Prostate gland (tissue), 2 donors: Measurements from ENCODE around the gene AP1S1. TPM values are rescaled to one million over a fixed set of nuclear protein-coding genes. Genes with fewer than 3 reads are reported as not detected.
"Not testable (repeated sequence)": the region's sequence is repeated elsewhere in the genome, so short reads cannot be mapped to it uniquely, and the experiment has no call there.

ENCODE experiments used
- DNase-seq: peaks from one replicate; pipeline ENCODE4 v3.0.0-alpha.2; 2019; ENCODE audit warnings: low spot score
- H3K27ac ChIP-seq, 2 donors: fragments of 200-600 bp; sonication (generic); 2 replicates each; pipeline ENCODE4 v1.5.1; 2017 to 2019
- H3K27me3 ChIP-seq: fragments of 200-600 bp; sonication (generic); replicated peaks from 2 replicates; pipeline ENCODE4 v1.5.1; 2019; ENCODE audit not compliant: insufficient read depth
- H3K36me3 ChIP-seq, 2 donors: fragments of 200-600 bp; sonication (generic); 1 replicate in 1 of 2; 2 replicates in 1 of 2; pipeline versions ENCODE4 v1.5.1 to v1.8.1; 2017 to 2019
- H3K4me1 ChIP-seq: fragments of 200-600 bp; sonication (generic); replicated peaks from 2 replicates; pipeline ENCODE4 v1.5.1; 2019
- H3K4me3 ChIP-seq, 2 donors: fragments of 200-600 bp; sonication (generic); 2 replicates each; pipeline ENCODE4 v1.5.1; 2017 to 2019
- H3K9me3 ChIP-seq: fragments of 200-600 bp; sonication (generic); 2 replicates; pipeline ENCODE4 v1.5.1; 2017
- POLR2A ChIP-seq: fragments of 450-650 bp; IDR thresholded peaks from one replicate; pipeline ENCODE4 v1.6.1; 2016; ENCODE audit warnings: antibody characterized with exemption, mild to moderate bottlenecking
- POLR2AphosphoS5 ChIP-seq: sonication (generic); formaldehyde crosslinking; IDR thresholded peaks from one replicate; pipeline ENCODE4 v1.6.1; 2017; ENCODE audit warnings: antibody characterized with exemption
- WGBS: methylation state at CpG from one replicate; pipeline ENCODE4 v1.1.5; 2018; 5-methylcytosine and 5-hydroxymethylcytosine counted together
- intact Hi-C: fragments of 100-400 bp; cut with DNase I; formaldehyde crosslinking; loops from one replicate; pipeline ENCODE4 v1.14.2; 2022
- total RNA-seq, 2 donors: library from RNA; depleted of rRNA; stranded (reverse); fragments of >200 nt; gene quantifications; one replicate each; pipeline ENCODE4 v1.1.0, GENCODE V29; 2016
- TF ChIP-seq, protein P1 (sequence below), 4 experiments: fragments of 200-600 bp in 2 of 4; fragments of 450-650 bp in 2 of 4; sonication (generic) in 2 of 4; IDR thresholded peaks; 1 replicate in 3 of 4; 2 replicates in 1 of 4; pipeline ENCODE4 v1.5.1; 2016 to 2019; ENCODE audit warnings: antibody characterized with exemption in 4 of 4, mild to moderate bottlenecking in 2 of 4, moderate library complexity in 2 of 4

Gene AP1S1
- total RNA-seq, 2 donors from 2014 or later = 47.2 to 90.0 TPM

GRCh38 chr7:101108961-101109360 is 45.3 kb upstream of the AP1S1 start:
- TF ChIP-seq POLR2AphosphoS5 (no peak), POLR2A (no peak)
- TF ChIP-seq, protein P1, sequence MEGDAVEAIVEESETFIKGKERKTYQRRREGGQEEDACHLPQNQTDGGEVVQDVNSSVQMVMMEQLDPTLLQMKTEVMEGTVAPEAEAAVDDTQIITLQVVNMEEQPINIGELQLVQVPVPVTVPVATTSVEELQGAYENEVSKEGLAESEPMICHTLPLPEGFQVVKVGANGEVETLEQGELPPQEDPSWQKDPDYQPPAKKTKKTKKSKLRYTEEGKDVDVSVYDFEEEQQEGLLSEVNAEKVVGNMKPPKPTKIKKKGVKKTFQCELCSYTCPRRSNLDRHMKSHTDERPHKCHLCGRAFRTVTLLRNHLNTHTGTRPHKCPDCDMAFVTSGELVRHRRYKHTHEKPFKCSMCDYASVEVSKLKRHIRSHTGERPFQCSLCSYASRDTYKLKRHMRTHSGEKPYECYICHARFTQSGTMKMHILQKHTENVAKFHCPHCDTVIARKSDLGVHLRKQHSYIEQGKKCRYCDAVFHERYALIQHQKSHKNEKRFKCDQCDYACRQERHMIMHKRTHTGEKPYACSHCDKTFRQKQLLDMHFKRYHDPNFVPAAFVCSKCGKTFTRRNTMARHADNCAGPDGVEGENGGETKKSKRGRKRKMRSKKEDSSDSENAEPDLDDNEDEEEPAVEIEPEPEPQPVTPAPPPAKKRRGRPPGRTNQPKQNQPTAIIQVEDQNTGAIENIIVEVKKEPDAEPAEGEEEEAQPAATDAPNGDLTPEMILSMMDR (IDR thresholded peaks at IDR 0.05) = no peak
- DNase-seq = no peak
- H3K4me3 ChIP-seq = no peak overlapping the region
- intact Hi-C loops = no loop called here
- no peaks in the 10 kb centered on the region for H3K27me3 ChIP-seq
- no peaks in the 10 kb centered on the region for H3K9me3 ChIP-seq
- H3K4me1 ChIP-seq = no peaks in the 10 kb centered on the region
- H3K27ac ChIP-seq = no peak overlapping the region
- H3K36me3 ChIP-seq = no peaks in the 10 kb centered on the region
- WGBS = 36% methylated on average over 7 of the region's 7 CpGs

- H3K27ac ChIP-seq = no peak overlapping the region
- no peak for TF ChIP-seq POLR2A
- TF ChIP-seq, protein P1 (IDR thresholded peaks at IDR 0.05) = no peak
- TF ChIP-seq POLR2AphosphoS5 = no peak
- no peaks in the 10 kb centered on the region for H3K36me3 ChIP-seq
- no peak overlapping the region for H3K4me3 ChIP-seq
- no peaks in the 10 kb centered on the region for H3K4me1 ChIP-seq
- H3K9me3 ChIP-seq = no peaks in the 10 kb centered on the region
- no peak for DNase-seq
- H3K27me3 ChIP-seq = no peaks in the 10 kb centered on the region
- 85% methylated on average over 6 of the region's 6 CpGs for WGBS
- intact Hi-C loops = no loop called here
Observed at GRCh38 chr7:101109368-101109767, 44.9 kb upstream of the AP1S1 start.

- Histone ChIP-seq H3K4me1 (no peaks in the 10 kb centered on the region), H3K36me3 (no peaks in the 10 kb centered on the region), H3K27ac (peak overlapping the region; percentile 42 to 74), H3K4me3 (no peak overlapping the region), H3K27me3 (no peaks in the 10 kb centered on the region), H3K9me3 (no peaks in the 10 kb centered on the region)
- TF ChIP-seq POLR2A (no peak), POLR2AphosphoS5 (no peak)
- TF ChIP-seq, protein P1 (IDR thresholded peaks at IDR 0.05) = no peak
- WGBS = 83% methylated on average over 5 of the region's 5 CpGs
- no peak for DNase-seq
- intact Hi-C loops = no loop called here
Observed at GRCh38 chr7:101111261-101111660, 43.0 kb upstream of the AP1S1 start.

DNA sequence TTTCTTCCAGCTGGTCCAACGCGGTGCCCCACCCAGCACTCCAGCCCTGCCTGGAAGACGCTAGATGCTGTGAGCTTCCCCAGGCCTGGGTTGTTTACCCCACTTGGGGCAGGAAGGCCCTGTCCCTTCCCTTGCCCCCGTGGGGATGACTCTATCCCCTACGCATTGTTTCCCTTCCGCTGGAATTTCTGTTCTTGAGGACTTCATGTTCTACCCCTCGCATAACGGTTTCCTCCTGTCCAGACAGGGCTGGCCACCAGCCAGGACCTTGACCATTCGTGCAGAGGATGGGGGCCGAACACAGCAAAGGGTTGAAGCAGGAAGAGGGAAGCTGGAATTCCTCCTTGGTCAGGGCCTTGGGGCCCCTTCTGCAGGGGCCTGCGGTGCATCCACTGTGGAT is 42.0 kb upstream of the AP1S1 start:
- WGBS = 62% methylated on average over 11 of the region's 11 CpGs
- no peaks in the 10 kb centered on the region for H3K9me3 ChIP-seq
- H3K27me3 ChIP-seq = no peaks in the 10 kb centered on the region
- intact Hi-C loops = no loop called here
- H3K4me3 ChIP-seq = no peak overlapping the region
- TF ChIP-seq, protein P1 (IDR thresholded peaks at IDR 0.05) = no peak
- peak; percentile 89 for TF ChIP-seq POLR2AphosphoS5
- H3K27ac ChIP-seq = peak overlapping the region; percentile 42 to 74
- no peak for DNase-seq
- H3K4me1 ChIP-seq = no peaks in the 10 kb centered on the region
- H3K36me3 ChIP-seq = no peaks in the 10 kb centered on the region

DNA sequence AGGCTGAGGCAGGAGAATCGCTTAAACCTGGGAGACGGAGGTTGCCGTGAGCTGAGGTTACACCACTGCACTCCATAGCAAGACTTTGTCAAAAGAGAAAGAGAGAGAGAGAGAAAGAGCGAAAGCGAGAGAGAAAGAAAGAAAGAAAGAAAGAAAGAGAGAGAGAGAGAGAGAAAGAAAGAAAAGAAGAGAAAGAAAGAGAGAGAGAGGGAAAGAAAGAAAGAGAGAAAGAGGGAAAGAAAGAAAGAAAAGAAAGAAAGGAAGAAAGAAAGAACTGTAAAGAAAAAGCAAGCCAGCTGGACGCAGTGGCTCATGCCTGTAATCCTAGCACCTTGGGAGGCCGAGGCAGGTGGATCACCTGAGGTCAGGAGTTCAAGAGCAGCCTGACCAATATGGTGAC is 41.1 kb upstream of the AP1S1 start:
- intact Hi-C loops, H3K27me3 ChIP-seq, H3K36me3 ChIP-seq, DNase-seq, H3K4me3 ChIP-seq, H3K9me3 ChIP-seq, H3K4me1 ChIP-seq: not testable (repeated sequence)
- WGBS = 97% methylated on average over 7 of the region's 7 CpGs
- H3K27ac ChIP-seq = peak overlapping the region in 1 of 2 donors; percentile 74
